HCT116 (cell line): Measurements from ENCODE around the gene GIT1.

Experiments used
- POLR2AphosphoS5 ChIP-seq: IDR thresholded peaks from 2 replicates; pipeline ENCODE4 v1.6.1; 2011; ENCODE audit warnings: mild to moderate bottlenecking, low read depth, low read length, moderate library complexity
- ZFX ChIP-seq: fragments of 450-650 bp; IDR thresholded peaks from 2 replicates; pipeline ENCODE4 v1.6.1; 2017

- TF ChIP-seq POLR2AphosphoS5 (no peak), ZFX (no peak)
Observed at GRCh38 chr17:29608986-29609385, 19.5 kb upstream of the GIT1 start.
